NCI-H128 (cell line): Measurements from ENCODE around the gene LAMC2.
"Not testable (repeated sequence)": the region's sequence is repeated elsewhere in the genome, so short reads cannot be mapped to it uniquely, and the experiment has no call there.

ENCODE experiments used
- DNase-seq: peaks from one replicate; lab custom pipeline; 2025; ENCODE audit not compliant: unreplicated experiment; lab: John Stamatoyannopoulos, UW

The LAMC2 gene

GRCh38 chr1:183255073-183255472 is 69.0 kb downstream of the LAMC2 start:
- DNase-seq, result no peak

- no peak for DNase-seq
Measured at GRCh38 chr1:183259924-183260323, 73.9 kb downstream of the LAMC2 start.

- no peak for DNase-seq
Measured at GRCh38 chr1:183262628-183263200, 76.7 kb downstream of the LAMC2 start.

- DNase-seq, result no peak
Measured at GRCh38 chr1:183263886-183264602, 78.0 kb downstream of the LAMC2 start.

GRCh38 chr1:183267646-183268431 is 81.8 kb downstream of the LAMC2 start:
- DNase-seq, result no peak

GRCh38 chr1:183270541-183271141 is 84.6 kb downstream of the LAMC2 start:
- no peak for DNase-seq

- DNase-seq, result no peak
Measured at GRCh38 chr1:183272390-183272848, 86.4 kb downstream of the LAMC2 start.

- no peak for DNase-seq
Measured at GRCh38 chr1:183273300-183273699, 87.2 kb downstream of the LAMC2 start.

- DNase-seq, result not testable (repeated sequence)
Measured at GRCh38 chr1:183273984-183274383, 87.9 kb downstream of the LAMC2 start.

GRCh38 chr1:183274836-183275235 is 88.8 kb downstream of the LAMC2 start:
- no peak for DNase-seq

GRCh38 chr1:183275322-183275721 is 89.3 kb downstream of the LAMC2 start:
- no peak for DNase-seq

- no peak for DNase-seq
Measured at GRCh38 chr1:183276386-183277080, 90.5 kb downstream of the LAMC2 start.

- no peak for DNase-seq
Measured at GRCh38 chr1:183277821-183278738, 92.0 kb downstream of the LAMC2 start.

GRCh38 chr1:183278739-183279591 is 92.9 kb downstream of the LAMC2 start:
- DNase-seq, result no peak

GRCh38 chr1:183279835-183280234 is 93.8 kb downstream of the LAMC2 start:
- DNase-seq, result no peak

- DNase-seq, result no peak
Measured at GRCh38 chr1:183281039-183281438, 95.0 kb downstream of the LAMC2 start.

- DNase-seq, result peak; percentile 79
Measured at GRCh38 chr1:183281553-183282091, 95.6 kb downstream of the LAMC2 start.

GRCh38 chr1:183282101-183282855 is 96.2 kb downstream of the LAMC2 start:
- DNase-seq, result no peak
